B cell (primary cell): ENCODE measurements around the gene TDO2.

Experiments used
- CTCF ChIP-seq: fragments of 200-600 bp; IDR thresholded peaks from one replicate; pipeline ENCODE4 v1.8.0; 2022; ENCODE audit warnings: antibody characterized with exemption, mild to moderate bottlenecking
- EZH2 ChIP-seq: IDR thresholded peaks from 2 replicates; pipeline ENCODE4 v1.6.1; 2012; ENCODE audit warnings: borderline replicate concordance, low read depth, mild to moderate bottlenecking, moderate library complexity, low read length; ENCODE audit not compliant: insufficient read depth, poor library complexity, severe bottlenecking

DNA sequence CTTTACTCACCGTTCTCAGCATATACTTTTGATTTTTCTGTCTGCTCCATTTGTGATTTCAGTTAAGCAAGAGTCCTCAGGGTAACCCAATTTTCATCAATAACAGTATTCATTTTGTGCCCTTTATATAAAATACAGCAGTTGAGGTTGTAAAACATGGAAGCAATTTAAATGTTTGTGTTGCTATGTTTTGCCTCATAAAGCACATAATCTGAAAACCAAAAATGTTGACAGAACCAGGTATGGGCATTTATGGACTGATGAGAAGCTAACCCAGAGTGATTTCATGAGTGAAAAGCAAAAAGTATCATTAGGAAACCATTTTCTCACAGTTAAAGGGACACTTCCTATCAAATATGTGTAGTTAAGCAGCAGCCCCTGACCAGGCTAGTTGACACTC lies 37.3 kb upstream of the TDO2 start, which contains the start of gene ASIC5:
- TF ChIP-seq CTCF = no peak
- no peak for TF ChIP-seq EZH2
